ENCODE results near the gene CACNA2D3.

CACNA2D3 gene

DNA sequence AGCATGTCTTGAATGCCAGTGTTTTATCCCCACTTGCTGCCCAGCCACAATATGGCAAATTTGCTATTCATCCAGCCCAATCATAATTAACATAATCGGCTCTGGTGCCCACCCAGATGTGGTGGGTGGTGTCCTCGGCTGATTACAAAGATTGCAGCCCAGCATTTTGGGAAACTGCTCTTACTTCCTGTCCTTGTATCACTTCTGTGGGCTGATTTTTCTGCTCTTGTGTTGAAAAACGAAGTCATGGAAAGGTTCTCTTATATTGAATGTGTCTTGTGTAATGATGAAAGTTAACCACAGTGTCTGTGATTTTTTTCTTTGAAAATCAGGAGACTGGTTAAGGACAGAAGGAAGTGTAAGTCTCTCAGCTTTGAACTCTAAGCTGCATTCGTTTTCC lies 141.7 kb downstream of the CACNA2D3 start:
- no peak for TF ChIP-seq POLR2A (IDR thresholded peaks at IDR 0.05; ENCODE audit: low read length)
- DNase-seq, result no peak

GRCh38 chr3:54270816-54271526 lies 148.6 kb downstream of the CACNA2D3 start:
- DNase-seq, result no peak
- TF ChIP-seq GATA1 (IDR thresholded peaks at IDR 0.05; ENCODE audit: low read depth, low read length) (no peak), POLR2A (IDR thresholded peaks at IDR 0.05; ENCODE audit: low read length) (no peak)

- TF ChIP-seq POLR2A (IDR thresholded peaks at IDR 0.05; ENCODE audit: low read length) (no peak), GATA1 (IDR thresholded peaks at IDR 0.05; ENCODE audit: low read depth, low read length) (no peak)
- DNase-seq, result no peak
Observed at GRCh38 chr3:54273791-54274190, 151.4 kb downstream of the CACNA2D3 start.

GRCh38 chr3:54274607-54275006 lies 152.3 kb downstream of the CACNA2D3 start:
- DNase-seq, result no peak
- TF ChIP-seq POLR2A (IDR thresholded peaks at IDR 0.05; ENCODE audit: low read length), result no peak
- no peak for TF ChIP-seq GATA1 (IDR thresholded peaks at IDR 0.05; ENCODE audit: low read depth, low read length)

- DNase-seq, result no peak
- no peak for TF ChIP-seq GATA1 (IDR thresholded peaks at IDR 0.05; ENCODE audit: low read depth, low read length)
Observed at GRCh38 chr3:54279005-54279583, 156.7 kb downstream of the CACNA2D3 start.

DNA sequence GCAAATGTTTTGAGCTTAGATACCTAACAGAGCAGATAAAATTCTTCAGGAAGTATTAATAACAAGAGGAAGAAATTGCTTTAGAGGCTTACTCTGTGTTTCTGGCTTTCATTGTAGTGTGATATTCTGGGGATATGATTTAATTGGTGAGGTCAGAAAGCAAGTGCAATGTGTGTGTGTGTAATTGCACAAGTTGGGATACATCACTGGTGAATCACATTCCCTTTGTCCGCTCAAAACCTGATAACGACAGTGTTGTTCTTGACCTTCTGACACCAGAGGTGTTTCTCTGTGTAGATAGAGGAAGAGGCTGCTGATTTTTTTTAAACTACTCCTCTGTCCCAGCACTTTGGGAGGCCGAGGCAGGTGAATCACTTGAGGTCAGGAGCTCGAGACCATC lies 161.1 kb downstream of the CACNA2D3 start:
- TF ChIP-seq GATA1 (IDR thresholded peaks at IDR 0.05; ENCODE audit: low read depth, low read length) (no peak), POLR2A (IDR thresholded peaks at IDR 0.05; ENCODE audit: low read length) (no peak)
- no peak for DNase-seq

GRCh38 chr3:54294214-54294613 lies 171.9 kb downstream of the CACNA2D3 start:
- no peak for TF ChIP-seq POLR2A (IDR thresholded peaks at IDR 0.05; ENCODE audit: low read length)
- TF ChIP-seq GATA1 (IDR thresholded peaks at IDR 0.05; ENCODE audit: low read depth, low read length), result no peak
- no peak for DNase-seq

DNA sequence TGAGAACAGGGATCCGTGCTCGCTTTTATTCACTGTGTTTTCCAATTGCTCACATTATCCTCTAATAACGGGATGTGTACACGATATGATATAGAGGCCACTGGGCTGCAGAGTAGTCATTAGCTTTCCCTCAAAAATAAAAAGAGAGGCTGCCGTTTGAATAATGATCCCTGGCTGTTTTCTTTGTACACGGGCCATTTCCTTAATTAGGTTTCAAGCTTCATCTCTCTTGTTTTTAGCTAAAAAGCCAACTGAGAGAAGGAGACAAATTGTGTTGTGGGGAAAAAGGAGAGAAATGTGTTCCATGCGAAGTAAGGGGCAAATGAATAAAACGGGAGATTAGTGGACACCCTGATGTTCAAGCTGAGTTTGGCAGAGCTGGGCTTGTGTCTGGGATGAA lies 174.2 kb downstream of the CACNA2D3 start:
- TF ChIP-seq POLR2A (IDR thresholded peaks at IDR 0.05; ENCODE audit: low read length) (no peak), GATA1 (IDR thresholded peaks at IDR 0.05; ENCODE audit: low read depth, low read length) (no peak)
- DNase-seq, result no peak

- TF ChIP-seq GATA1 (IDR thresholded peaks at IDR 0.05; ENCODE audit: low read depth, low read length), result no peak
- no peak for TF ChIP-seq POLR2A (IDR thresholded peaks at IDR 0.05; ENCODE audit: low read length)
- DNase-seq, result no peak
Observed at GRCh38 chr3:54299169-54299935, 177.0 kb downstream of the CACNA2D3 start.

GRCh38 chr3:54303517-54304375 lies 181.4 kb downstream of the CACNA2D3 start:
- TF ChIP-seq POLR2A (IDR thresholded peaks at IDR 0.05; ENCODE audit: low read length) (no peak), GATA1 (IDR thresholded peaks at IDR 0.05; ENCODE audit: low read depth, low read length) (no peak)
- DNase-seq, result no peak

DNA sequence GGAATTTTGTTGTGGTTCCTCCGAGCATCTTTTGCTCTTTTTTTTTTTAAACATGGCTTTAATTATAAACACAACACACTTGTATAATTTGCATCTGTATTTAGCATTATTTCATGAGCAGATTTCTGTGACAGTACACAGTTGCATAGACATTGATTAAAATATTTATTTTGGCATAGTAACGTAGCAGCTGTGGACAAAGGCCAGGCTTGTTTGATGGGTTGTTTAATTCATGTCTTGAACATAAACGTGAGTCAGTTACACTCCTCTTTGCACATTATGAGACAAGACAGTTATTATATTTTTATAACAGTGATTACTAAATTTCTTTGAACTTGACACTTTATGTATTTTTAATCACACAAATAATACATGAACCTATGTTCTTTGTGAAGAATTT lies 182.5 kb downstream of the CACNA2D3 start:
- TF ChIP-seq POLR2A (IDR thresholded peaks at IDR 0.05; ENCODE audit: low read length) (no peak), GATA1 (IDR thresholded peaks at IDR 0.05; ENCODE audit: low read depth, low read length) (no peak)
- DNase-seq, result no peak

GRCh38 chr3:54305409-54306099 lies 183.2 kb downstream of the CACNA2D3 start:
- TF ChIP-seq POLR2A (IDR thresholded peaks at IDR 0.05; ENCODE audit: low read length), result no peak
- DNase-seq, result no peak

DNA sequence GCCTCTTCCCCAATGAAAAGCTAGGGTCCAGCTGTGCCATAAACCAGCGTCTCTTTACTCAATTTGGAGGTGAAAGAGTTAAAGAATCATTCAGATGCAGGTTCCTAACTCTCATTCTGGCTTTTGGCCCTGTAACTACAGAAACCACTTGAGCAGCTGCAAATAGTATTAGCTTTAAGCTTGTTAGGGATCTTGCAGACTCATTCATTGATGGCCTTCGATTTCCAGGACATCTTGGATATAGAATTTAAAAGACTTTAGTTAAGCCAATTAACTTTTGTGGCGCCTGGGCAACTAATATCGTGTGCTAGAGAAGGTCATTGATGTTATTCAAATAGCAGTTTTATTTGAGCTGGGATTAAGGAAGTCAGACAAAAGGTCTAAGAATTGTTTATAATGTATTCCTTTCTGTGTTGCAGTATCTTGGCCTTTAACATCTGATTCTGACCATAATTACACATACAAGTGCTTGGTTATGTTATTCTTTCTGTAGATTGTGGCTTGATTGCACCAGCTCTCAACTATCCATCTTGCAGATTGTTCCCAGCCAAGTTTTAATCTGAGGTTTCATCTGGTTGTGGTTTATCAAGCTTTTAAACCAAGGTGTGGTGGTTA lies 185.3 kb downstream of the CACNA2D3 start:
- no peak for DNase-seq
- no peak for TF ChIP-seq GATA1 (IDR thresholded peaks at IDR 0.05; ENCODE audit: low read depth, low read length)
- no peak for TF ChIP-seq POLR2A (IDR thresholded peaks at IDR 0.05; ENCODE audit: low read length)
